Kidney (tissue), 14 donors: ENCODE measurements around the gene DDX54. TPM values are rescaled to one million over a fixed set of nuclear protein-coding genes. Genes with fewer than 3 reads are reported as not detected.

Source experiments
- DNase-seq, 5 donors: peaks; one replicate each; pipeline ENCODE4 v3.0.0-alpha.2; 2013 to 2020
- FAIRE-seq: peaks from 2 replicates; lab custom pipeline; 2012; peaks lifted over from hg19 to GRCh38; lab: Jason Lieb, UNC
- H3K27ac ChIP-seq, 2 donors: one replicate each; pipeline ENCODE4 v1.7.0; 2013; ENCODE audit warnings: low read depth in 2 of 2, low read length in 2 of 2, inconsistent platforms in 1 of 2
- H3K27me3 ChIP-seq: one replicate; pipeline ENCODE4 v1.7.1; 2013; ENCODE audit warnings: low read length, inconsistent platforms; ENCODE audit not compliant: control insufficient read depth, insufficient read depth
- H3K36me3 ChIP-seq, 3 donors: one replicate each; pipeline versions ENCODE4 v1.7.0 to v1.7.1; 2013; ENCODE audit warnings: low read length in 3 of 3, control low read depth in 1 of 3, inconsistent platforms in 1 of 3; ENCODE audit not compliant: insufficient read depth in 3 of 3, control insufficient read depth in 2 of 3
- H3K4me1 ChIP-seq, 3 donors: one replicate each; pipeline versions ENCODE4 v1.7.0 to v1.7.1; 2013; ENCODE audit warnings: low read length in 3 of 3, inconsistent platforms in 1 of 3, low read depth in 1 of 3; ENCODE audit not compliant: control insufficient read depth in 2 of 3, insufficient read depth in 2 of 3
- H3K4me3 ChIP-seq, 3 donors: one replicate each; pipeline versions ENCODE4 v1.7.0 to v1.8.1; 2013; ENCODE audit warnings: low read length in 3 of 3, control low read depth in 1 of 3, inconsistent platforms in 1 of 3
- H3K9ac ChIP-seq, 3 donors: one replicate each; pipeline versions ENCODE4 v1.7.0 to v1.7.1; 2013; ENCODE audit warnings: low read length in 3 of 3, control low read depth in 1 of 3, inconsistent platforms in 1 of 3
- H3K9me3 ChIP-seq, 3 donors: one replicate each; pipeline versions ENCODE4 v1.7.0 to v1.7.1; 2013; ENCODE audit warnings: low read length in 3 of 3, control low read depth in 1 of 3, inconsistent platforms in 1 of 3; ENCODE audit not compliant: control insufficient read depth in 2 of 3, insufficient read depth in 1 of 3
- CTCF ChIP-seq: IDR thresholded peaks from 3 replicates; pipeline ENCODE4 v1.5.1; 2012; ENCODE audit warnings: mild to moderate bottlenecking, moderate library complexity, borderline replicate concordance; ENCODE audit not compliant: insufficient read depth; ENCODE audit errors: extremely low read depth
- intact Hi-C: fragments of 100-400 bp; cut with DNase I; formaldehyde crosslinking; loops from one replicate; pipeline ENCODE4 v1.11.1; 2022
- polyA plus RNA-seq: library from polyadenylated mRNA; stranded (reverse); fragments of 350-450 nt; fragmentation: Illumina TruSeq; extraction: RNeasy Lipid Tissue Mini Kit (QIAGEN cat#74804); gene quantifications from one replicate; pipeline ENCODE4 v1.2.3, GENCODE V29; 2014; ENCODE audit warnings: low read depth, low replicate concordance; ENCODE audit not compliant: insufficient read depth
- total RNA-seq: library from RNA; stranded (reverse); fragmentation: NEBNext Ultra II Directional; extraction: Animal tissue kit (Norgen Biotek cat#: 25700); gene quantifications from one replicate; pipeline ENCODE4 v1.2.1, GENCODE V29; 2021
- donor health status: control.
- donor health status: control.
- donor health status: control.
- donor health status: control.
- donor health status: control.
- donor health status: DM: yes; HTN: yes; CAD: no.
- donor health status: Normal renal cell carcinoma (clear cell type).

The DDX54 gene
- total and polyA plus RNA-seq, 2 donors from 2014 or later = 55.4 to 62.0 TPM

GRCh38 chr12:113155060-113155459 lies 30.2 kb downstream of the DDX54 start:
- Histone ChIP-seq H3K9me3 (no peaks in the 10 kb centered on the region), H3K4me3 (no peak overlapping the region), H3K4me1 (peaks cover 0 to 4% (median 0%) of the 10 kb centered on the region in 3 donors), H3K27ac (no peak overlapping the region), H3K27me3 (peaks cover 2% of the 10 kb centered on the region), H3K36me3 (peaks cover 0 to 20% (median 9%) of the 10 kb centered on the region in 3 donors), H3K9ac (no peak overlapping the region)
- DNase-seq (no peak), FAIRE-seq (no peak)
- TF ChIP-seq CTCF = no peak
- intact Hi-C loops = no loop called here

GRCh38 chr12:113154351-113154973 lies 30.8 kb downstream of the DDX54 start:
- Histone ChIP-seq H3K36me3 (peaks cover 0 to 16% (median 7%) of the 10 kb centered on the region in 3 donors), H3K9me3 (no peaks in the 10 kb centered on the region), H3K4me1 (peaks cover 0 to 7% (median 0%) of the 10 kb centered on the region in 3 donors), H3K4me3 (no peak overlapping the region), H3K27me3 (peaks cover 2% of the 10 kb centered on the region), H3K27ac (no peak overlapping the region), H3K9ac (no peak overlapping the region)
- TF ChIP-seq CTCF = no peak
- intact Hi-C loops = no loop called here
- peak in 4 of 5 donors; percentile 49 to 77 (median 68) for DNase-seq
- FAIRE-seq = no peak

GRCh38 chr12:113152835-113153814 lies 32.2 kb downstream of the DDX54 start:
- Histone ChIP-seq H3K27ac (no peak overlapping the region), H3K9me3 (no peaks in the 10 kb centered on the region), H3K4me3 (peak overlapping the region in 1 of 3 donors; percentile 44), H3K36me3 (peaks cover 0 to 5% (median 0%) of the 10 kb centered on the region in 3 donors), H3K27me3 (peaks cover 2% of the 10 kb centered on the region), H3K9ac (peak overlapping the region in 1 of 3 donors; percentile 26), H3K4me1 (peaks cover 0 to 7% (median 0%) of the 10 kb centered on the region in 3 donors)
- DNase-seq (peak; percentile 78 to 90 (median 89)), FAIRE-seq (no peak)
- peak; percentile 66 for TF ChIP-seq CTCF
- intact Hi-C loops = no loop called here
